Kidney epithelial cell (primary cell): ENCODE data around the gene PACSIN2. TPM values are rescaled to one million over a fixed set of nuclear protein-coding genes. Genes with fewer than 3 reads are reported as not detected.

ENCODE experiments used
- DNase-seq: peaks from one replicate; pipeline ENCODE4 v3.0.0-alpha.2; 2010; ENCODE audit warnings: low read depth
- H3K27me3 ChIP-seq: 2 replicates; pipeline ENCODE4 v1.6.0; 2011; ENCODE audit warnings: low read length; ENCODE audit not compliant: control insufficient read depth, insufficient read depth
- H3K36me3 ChIP-seq: 2 replicates; pipeline ENCODE4 v1.5.1; 2011; ENCODE audit warnings: low read length; ENCODE audit not compliant: control insufficient read depth, insufficient read depth
- H3K4me3 ChIP-seq: 2 replicates; pipeline ENCODE4 v1.5.1; 2011; ENCODE audit warnings: low read depth, mild to moderate bottlenecking, control low read depth, low read length
- total RNA-seq: library from RNA; depleted of rRNA; stranded (reverse); fragments of >200 nt; gene quantifications from 2 replicates; pipeline ENCODE4 v1.2.3, GENCODE V29; 2015
- TF ChIP-seq, protein P1 (sequence below): IDR thresholded peaks from 2 replicates; pipeline ENCODE4 v1.5.1; 2011; ENCODE audit warnings: mild to moderate bottlenecking, moderate library complexity, low read length, control low read depth, inconsistent platforms; ENCODE audit not compliant: insufficient read depth, poor library complexity, severe bottlenecking

The PACSIN2 gene
- total RNA-seq, 1 donor from 2014 or later = 62.9 TPM

- peaks cover 1% of the 10 kb centered on the region for H3K36me3 ChIP-seq
- DNase-seq = no peak
- TF ChIP-seq, protein P1, sequence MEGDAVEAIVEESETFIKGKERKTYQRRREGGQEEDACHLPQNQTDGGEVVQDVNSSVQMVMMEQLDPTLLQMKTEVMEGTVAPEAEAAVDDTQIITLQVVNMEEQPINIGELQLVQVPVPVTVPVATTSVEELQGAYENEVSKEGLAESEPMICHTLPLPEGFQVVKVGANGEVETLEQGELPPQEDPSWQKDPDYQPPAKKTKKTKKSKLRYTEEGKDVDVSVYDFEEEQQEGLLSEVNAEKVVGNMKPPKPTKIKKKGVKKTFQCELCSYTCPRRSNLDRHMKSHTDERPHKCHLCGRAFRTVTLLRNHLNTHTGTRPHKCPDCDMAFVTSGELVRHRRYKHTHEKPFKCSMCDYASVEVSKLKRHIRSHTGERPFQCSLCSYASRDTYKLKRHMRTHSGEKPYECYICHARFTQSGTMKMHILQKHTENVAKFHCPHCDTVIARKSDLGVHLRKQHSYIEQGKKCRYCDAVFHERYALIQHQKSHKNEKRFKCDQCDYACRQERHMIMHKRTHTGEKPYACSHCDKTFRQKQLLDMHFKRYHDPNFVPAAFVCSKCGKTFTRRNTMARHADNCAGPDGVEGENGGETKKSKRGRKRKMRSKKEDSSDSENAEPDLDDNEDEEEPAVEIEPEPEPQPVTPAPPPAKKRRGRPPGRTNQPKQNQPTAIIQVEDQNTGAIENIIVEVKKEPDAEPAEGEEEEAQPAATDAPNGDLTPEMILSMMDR = no peak
- no peak overlapping the region for H3K4me3 ChIP-seq
- H3K27me3 ChIP-seq = no peaks in the 10 kb centered on the region
These were observed 44.9 kb downstream of the PACSIN2 start for GRCh38 chr22:42970029-42970428.

GRCh38 chr22:42969348-42969975, 45.5 kb downstream of the PACSIN2 start:
- Histone ChIP-seq H3K27me3 (no peaks in the 10 kb centered on the region), H3K36me3 (peaks cover 1% of the 10 kb centered on the region), H3K4me3 (no peak overlapping the region)
- TF ChIP-seq, protein P1 = no peak
- DNase-seq = no peak

DNA sequence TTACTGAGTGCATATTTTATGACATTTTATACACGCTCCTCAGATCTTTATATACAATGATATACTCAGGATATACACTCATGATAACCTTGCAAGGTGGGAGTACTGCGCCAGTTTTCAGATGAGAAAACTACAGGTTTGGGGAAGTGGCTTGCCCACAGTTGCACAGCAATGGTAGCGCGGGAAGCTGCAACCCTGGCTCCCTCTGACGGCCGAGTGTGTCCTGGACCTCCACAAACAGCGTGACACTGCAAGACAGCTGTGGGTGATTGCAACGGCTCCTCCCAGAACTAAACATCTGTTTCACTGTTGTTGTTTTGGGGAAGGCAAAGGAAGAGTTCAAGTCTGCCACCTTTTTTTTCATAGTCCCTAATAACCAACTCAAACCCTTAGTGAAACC, 47.0 kb downstream of the PACSIN2 start:
- Histone ChIP-seq H3K4me3 (no peak overlapping the region), H3K27me3 (no peaks in the 10 kb centered on the region), H3K36me3 (peaks cover 1% of the 10 kb centered on the region)
- no peak for DNase-seq
- TF ChIP-seq, protein P1 = no peak

- H3K36me3 ChIP-seq = peaks cover 1% of the 10 kb centered on the region
- TF ChIP-seq, protein P1 = no peak
- H3K27me3 ChIP-seq = no peaks in the 10 kb centered on the region
- no peak overlapping the region for H3K4me3 ChIP-seq
- no peak for DNase-seq
These were observed 47.9 kb downstream of the PACSIN2 start for GRCh38 chr22:42967005-42967404.

DNA sequence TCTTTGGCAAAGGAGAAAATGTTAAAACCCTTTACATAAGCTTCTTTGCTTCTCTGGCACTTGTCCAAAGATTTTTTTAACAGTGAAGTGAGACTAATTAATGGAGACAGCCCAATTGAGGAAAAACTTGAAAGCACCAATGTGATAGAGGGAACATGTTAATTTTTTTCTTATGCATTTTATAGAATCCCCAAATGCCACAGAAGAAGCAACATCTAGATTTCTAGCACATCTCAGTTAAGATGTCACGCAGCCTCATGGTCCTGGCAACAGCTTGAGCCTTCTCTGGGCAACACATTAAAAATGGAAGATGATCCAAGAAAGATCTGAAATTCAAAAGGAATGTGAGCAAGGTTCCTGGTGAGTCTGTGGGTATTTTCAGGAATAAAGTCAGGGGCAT, 48.5 kb downstream of the PACSIN2 start:
- TF ChIP-seq, protein P1 = no peak
- H3K4me3 ChIP-seq = no peak overlapping the region
- no peaks in the 10 kb centered on the region for H3K27me3 ChIP-seq
- H3K36me3 ChIP-seq = peaks cover 1% of the 10 kb centered on the region
- no peak for DNase-seq
